Coronary artery (tissue), 2 donors: ENCODE results near the gene PHOX2B.

Source experiments
- DNase-seq: peaks from one replicate; pipeline ENCODE4 v3.0.0-alpha.2; 2017; ENCODE audit warnings: low spot score
- H3K27ac ChIP-seq, 2 donors: fragments of 200-600 bp; sonication (generic); one replicate each; pipeline ENCODE4 v1.5.1; 2016 to 2019
- H3K4me3 ChIP-seq: fragments of 200-600 bp; sonication (generic); 2 replicates; pipeline ENCODE4 v1.5.1; 2016; ENCODE audit warnings: mild to moderate bottlenecking, moderate library complexity
- TF ChIP-seq, protein P1 (sequence below): fragments of 200-600 bp; sonication (generic); IDR thresholded peaks from one replicate; pipeline ENCODE4 v1.5.1; 2019; ENCODE audit warnings: antibody characterized with exemption

Gene PHOX2B

DNA sequence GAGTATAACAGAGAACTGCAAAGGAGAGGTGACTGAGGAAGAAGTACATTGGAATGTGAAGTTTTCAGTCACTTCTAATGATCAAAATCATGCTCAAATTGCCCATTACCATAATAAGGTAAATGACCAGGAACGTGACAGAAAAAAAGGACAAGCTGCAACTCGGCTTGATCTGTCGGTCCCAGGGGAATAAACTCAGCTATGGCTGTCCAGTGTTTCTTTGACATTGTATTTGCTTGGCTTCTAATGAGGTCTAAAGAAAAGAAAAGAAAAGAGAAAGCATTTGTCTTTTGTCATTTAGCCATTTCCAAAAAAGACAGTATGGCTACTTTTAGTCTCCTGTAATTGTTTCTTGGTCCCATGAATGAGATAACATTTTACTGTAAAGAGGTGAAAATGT lies 25.2 kb downstream of the PHOX2B start:
- DNase-seq = no peak
- Histone ChIP-seq H3K4me3 (no peak overlapping the region), H3K27ac (no peak overlapping the region)
- TF ChIP-seq, protein P1, sequence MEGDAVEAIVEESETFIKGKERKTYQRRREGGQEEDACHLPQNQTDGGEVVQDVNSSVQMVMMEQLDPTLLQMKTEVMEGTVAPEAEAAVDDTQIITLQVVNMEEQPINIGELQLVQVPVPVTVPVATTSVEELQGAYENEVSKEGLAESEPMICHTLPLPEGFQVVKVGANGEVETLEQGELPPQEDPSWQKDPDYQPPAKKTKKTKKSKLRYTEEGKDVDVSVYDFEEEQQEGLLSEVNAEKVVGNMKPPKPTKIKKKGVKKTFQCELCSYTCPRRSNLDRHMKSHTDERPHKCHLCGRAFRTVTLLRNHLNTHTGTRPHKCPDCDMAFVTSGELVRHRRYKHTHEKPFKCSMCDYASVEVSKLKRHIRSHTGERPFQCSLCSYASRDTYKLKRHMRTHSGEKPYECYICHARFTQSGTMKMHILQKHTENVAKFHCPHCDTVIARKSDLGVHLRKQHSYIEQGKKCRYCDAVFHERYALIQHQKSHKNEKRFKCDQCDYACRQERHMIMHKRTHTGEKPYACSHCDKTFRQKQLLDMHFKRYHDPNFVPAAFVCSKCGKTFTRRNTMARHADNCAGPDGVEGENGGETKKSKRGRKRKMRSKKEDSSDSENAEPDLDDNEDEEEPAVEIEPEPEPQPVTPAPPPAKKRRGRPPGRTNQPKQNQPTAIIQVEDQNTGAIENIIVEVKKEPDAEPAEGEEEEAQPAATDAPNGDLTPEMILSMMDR = no peak

DNA sequence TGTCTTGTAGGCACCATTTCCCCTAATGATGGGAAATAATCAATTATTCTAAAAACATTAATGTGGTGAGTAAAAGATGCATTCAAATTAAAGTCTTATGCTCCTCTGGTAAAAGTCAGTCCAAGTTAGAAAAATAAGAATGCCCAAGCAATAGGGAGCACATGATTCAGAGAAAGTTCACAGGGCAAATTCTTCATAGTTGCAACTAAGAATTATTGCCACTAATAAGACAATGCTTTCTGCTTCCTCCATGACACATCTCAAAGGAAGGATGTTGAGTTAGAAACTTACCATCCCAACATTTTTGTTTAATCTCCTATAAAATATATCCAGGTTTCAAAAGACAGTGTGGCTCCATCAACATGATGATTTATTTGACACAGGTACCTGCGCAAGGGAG lies 26.3 kb downstream of the PHOX2B start:
- no peak overlapping the region for H3K27ac ChIP-seq
- DNase-seq = no peak
- TF ChIP-seq, protein P1 = no peak
- H3K4me3 ChIP-seq = no peak overlapping the region

DNA sequence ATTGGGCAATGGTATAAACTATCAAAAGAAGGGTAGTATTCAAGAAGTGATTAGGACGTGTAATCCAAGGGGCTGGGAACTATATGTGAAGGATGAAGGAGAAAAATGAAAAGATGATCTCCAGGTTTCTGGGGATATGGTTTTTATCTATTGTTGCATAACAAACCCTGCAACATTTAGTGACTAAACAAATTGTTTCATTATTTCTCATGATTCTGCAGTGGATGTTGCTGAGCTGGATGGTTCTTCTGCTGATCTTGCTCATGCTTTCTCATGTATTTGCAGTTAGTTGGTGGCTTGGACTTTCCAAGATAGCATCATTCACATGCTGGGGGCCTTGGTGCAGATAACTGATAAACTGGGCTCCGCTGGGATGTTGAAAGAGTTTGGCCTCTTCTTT lies 29.1 kb downstream of the PHOX2B start:
- no peak overlapping the region for H3K4me3 ChIP-seq
- no peak for DNase-seq
- H3K27ac ChIP-seq = no peak overlapping the region
- TF ChIP-seq, protein P1 = no peak

DNA sequence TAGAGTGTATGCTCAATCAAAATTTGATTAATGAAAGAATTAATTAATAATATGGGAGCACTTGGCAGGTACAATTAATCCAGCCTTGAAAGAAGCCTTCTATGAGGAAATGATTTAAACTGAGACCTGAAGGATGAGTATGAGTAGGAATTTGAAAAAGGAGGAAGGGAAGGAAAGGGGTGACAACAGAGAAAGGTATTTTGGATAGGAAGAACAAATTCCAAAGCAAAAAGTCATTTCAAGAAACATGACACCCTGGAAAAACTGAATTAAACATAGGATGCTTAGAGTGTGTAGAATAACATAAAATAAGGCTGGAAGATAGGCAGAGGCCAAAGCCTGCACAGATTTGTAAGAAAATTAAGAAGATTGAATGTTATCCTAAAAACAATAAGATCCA lies 29.6 kb downstream of the PHOX2B start:
- no peak overlapping the region for H3K27ac ChIP-seq
- no peak overlapping the region for H3K4me3 ChIP-seq
- TF ChIP-seq, protein P1 = no peak
- no peak for DNase-seq

DNA sequence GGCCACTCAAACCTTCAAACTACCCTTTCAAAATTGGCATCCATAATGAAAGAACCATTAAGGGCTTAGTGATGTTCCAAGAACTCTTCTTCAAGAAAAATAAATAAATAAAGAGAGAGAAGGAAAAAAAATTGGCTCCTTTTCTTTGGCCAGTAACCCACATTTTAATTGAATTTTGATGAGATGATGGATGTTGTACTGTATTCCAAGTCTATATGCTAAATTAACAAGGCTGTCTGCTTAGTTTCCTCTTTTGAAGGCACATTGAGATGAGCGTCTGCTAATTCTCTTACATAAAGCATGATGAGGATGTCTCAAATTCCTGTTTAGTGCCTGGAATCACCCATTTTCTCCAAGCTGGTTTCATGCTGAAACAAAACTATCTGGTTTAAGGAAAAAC lies 33.4 kb downstream of the PHOX2B start:
- DNase-seq = no peak
- H3K4me3 ChIP-seq = no peak overlapping the region
- TF ChIP-seq, protein P1 = no peak

DNA sequence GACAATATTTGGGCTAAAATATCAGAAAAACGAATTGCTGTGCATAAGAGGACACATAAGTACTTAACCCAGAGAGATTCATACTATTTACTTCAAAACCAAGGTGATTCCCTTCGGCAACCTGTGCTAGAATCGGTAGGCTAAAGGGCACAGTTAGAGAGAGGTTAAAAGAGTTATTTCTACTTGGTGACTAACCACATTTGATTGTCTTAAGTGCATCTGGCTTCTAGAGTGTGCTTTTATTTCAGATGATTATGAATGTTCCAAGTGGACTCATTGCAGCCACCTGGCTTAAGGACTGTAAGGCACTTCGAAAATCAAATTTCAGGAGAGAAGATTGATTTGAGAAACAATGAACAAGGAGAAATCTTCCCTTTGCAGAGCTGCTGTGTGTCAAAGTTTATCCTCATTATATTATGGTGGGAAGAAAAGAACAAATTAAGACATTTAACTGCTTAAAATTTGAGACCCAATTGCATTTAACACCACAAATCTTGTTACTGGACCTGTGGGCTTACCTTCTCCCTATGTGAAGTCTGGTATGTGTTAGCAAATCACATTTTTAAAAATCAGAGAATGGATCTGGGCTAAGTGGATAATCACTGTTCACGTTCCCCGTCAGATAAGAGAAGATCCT lies 34.0 kb downstream of the PHOX2B start:
- DNase-seq = no peak
- H3K27ac ChIP-seq = no peak overlapping the region
- no peak overlapping the region for H3K4me3 ChIP-seq
- TF ChIP-seq, protein P1 = no peak

More for the DNA sequence above, 33.4 kb downstream of the PHOX2B start:
- no peak overlapping the region for H3K27ac ChIP-seq

DNA sequence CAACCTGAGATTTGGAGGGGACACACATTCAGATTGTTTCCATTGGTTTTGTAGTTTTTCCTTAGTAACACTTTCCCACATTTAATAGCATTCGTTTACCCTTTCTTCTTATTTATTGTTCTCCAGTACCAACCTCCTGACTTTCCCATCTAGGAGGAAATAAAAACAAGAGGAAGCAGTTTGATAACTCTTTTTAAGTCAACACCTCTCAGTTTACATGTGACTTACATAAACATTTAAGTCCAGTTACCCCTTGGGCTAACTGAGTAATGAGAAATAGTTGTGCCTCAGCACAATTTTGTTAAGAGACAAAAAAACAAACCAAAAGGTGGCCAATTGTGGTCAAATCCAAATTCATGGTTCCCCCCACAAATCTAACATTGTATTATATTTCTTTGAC lies 34.8 kb downstream of the PHOX2B start:
- no peak for DNase-seq
- no peak overlapping the region for H3K27ac ChIP-seq
- TF ChIP-seq, protein P1 = no peak
- H3K4me3 ChIP-seq = no peak overlapping the region
